ENCODE results near the gene PCGF1.

PCGF1 gene

GRCh38 chr2:74537140-74537539, 29.6 kb upstream of the PCGF1 start:
- no peak for DNase-seq (ENCODE audit: low read depth in 2 of 2)

- no peak for DNase-seq (ENCODE audit: low read depth in 2 of 2)
Measured at GRCh38 chr2:74536166-74536950, 28.9 kb upstream of the PCGF1 start.

- DNase-seq (ENCODE audit: low read depth in 2 of 2), result no peak
Measured at GRCh38 chr2:74535440-74535965, 28.0 kb upstream of the PCGF1 start.

GRCh38 chr2:74534411-74534810, 26.9 kb upstream of the PCGF1 start:
- no peak for DNase-seq (ENCODE audit: low read depth in 2 of 2)

- no peak for DNase-seq (ENCODE audit: low read depth in 2 of 2)
Measured at GRCh38 chr2:74533464-74533863, 26.0 kb upstream of the PCGF1 start.

- DNase-seq (ENCODE audit: low read depth in 2 of 2), result no peak
Measured at GRCh38 chr2:74532222-74532621, 24.7 kb upstream of the PCGF1 start.

- DNase-seq (ENCODE audit: low read depth in 2 of 2), result no peak
Measured at GRCh38 chr2:74531666-74532065, 24.2 kb upstream of the PCGF1 start.

GRCh38 chr2:74530239-74531187, 23.0 kb upstream of the PCGF1 start:
- DNase-seq (ENCODE audit: low read depth in 2 of 2), result no peak

- peak; percentile 95 to 96 for DNase-seq (ENCODE audit: low read depth in 2 of 2)
Measured at GRCh38 chr2:74529357-74530238, 22.1 kb upstream of the PCGF1 start, which contains the start of the genes AUP1 and HTRA2. Gene AUP1, minus strand, starts transcription at chr2:74529706. Its CDS starts 77 bp downstream, at chr2:74529629. Gene HTRA2, plus strand, starts transcription at chr2:74529933. Its CDS starts 74 bp downstream, at chr2:74530007.

GRCh38 chr2:74528600-74529356, 21.3 kb upstream of the PCGF1 start:
- no peak for DNase-seq (ENCODE audit: low read depth in 2 of 2)

- DNase-seq (ENCODE audit: low read depth in 2 of 2), result no peak
Measured at GRCh38 chr2:74527741-74528140, 20.2 kb upstream of the PCGF1 start.

GRCh38 chr2:74526649-74527230, 19.2 kb upstream of the PCGF1 start:
- DNase-seq (ENCODE audit: low read depth in 2 of 2), result no peak

GRCh38 chr2:74525717-74526648, 18.5 kb upstream of the PCGF1 start, which contains the start of gene DQX1:
Gene DQX1, minus strand, starts transcription at chr2:74526231. Its CDS starts 502 bp downstream, at chr2:74525729.
- no peak for DNase-seq (ENCODE audit: low read depth in 2 of 2)

- no peak for DNase-seq (ENCODE audit: low read depth in 2 of 2)
Measured at GRCh38 chr2:74524955-74525716, 17.6 kb upstream of the PCGF1 start.

GRCh38 chr2:74524005-74524404, 16.5 kb upstream of the PCGF1 start:
- DNase-seq (ENCODE audit: low read depth in 2 of 2), result no peak

GRCh38 chr2:74522516-74522915, 15.0 kb upstream of the PCGF1 start:
- no peak for DNase-seq (ENCODE audit: low read depth in 2 of 2)

- DNase-seq (ENCODE audit: low read depth in 2 of 2), result no peak
Measured at GRCh38 chr2:74516650-74517049, 9.2 kb upstream of the PCGF1 start.

GRCh38 chr2:74515981-74516633, 8.6 kb upstream of the PCGF1 start:
- DNase-seq (ENCODE audit: low read depth in 2 of 2), result peak; percentile 61 to 67
